SU-DHL-6 (cell line): ENCODE data around the gene BCO1.

Experiments used
- CTCF ChIP-seq: fragments of 200-600 bp; sonication (generic); IDR thresholded peaks from one replicate; pipeline ENCODE4 v1.5.1; 2017; ENCODE audit warnings: antibody characterized with exemption, mild to moderate bottlenecking, low read length, moderate library complexity; ENCODE audit not compliant: insufficient read depth, poor library complexity, severe bottlenecking
- EZH2phosphoT487 ChIP-seq: fragments of 200-600 bp; sonication (generic), shearing (Covaris generic); conservative IDR thresholded peaks from 2 replicates; pipeline ENCODE4 v1.6.1; 2018; ENCODE audit warnings: mild to moderate bottlenecking, antibody characterized with exemption, low read length, moderate library complexity, mixed read lengths

- TF ChIP-seq CTCF (no peak), EZH2phosphoT487 (no peak)
Observed at GRCh38 chr16:81291117-81291516, 52.6 kb downstream of the BCO1 start.
